NOMO-1 (cell line): Measurements from ENCODE around the gene CRHBP.
"Not testable (repeated sequence)": the region's sequence is repeated elsewhere in the genome, so short reads cannot be mapped to it uniquely, and the experiment has no call there.

Experiments
- DNase-seq, 2 experiments: peaks; one replicate each; lab custom pipeline; 2025; ENCODE audit not compliant: unreplicated experiment in 2 of 2; lab: John Stamatoyannopoulos, UW

CRHBP gene, protein sequence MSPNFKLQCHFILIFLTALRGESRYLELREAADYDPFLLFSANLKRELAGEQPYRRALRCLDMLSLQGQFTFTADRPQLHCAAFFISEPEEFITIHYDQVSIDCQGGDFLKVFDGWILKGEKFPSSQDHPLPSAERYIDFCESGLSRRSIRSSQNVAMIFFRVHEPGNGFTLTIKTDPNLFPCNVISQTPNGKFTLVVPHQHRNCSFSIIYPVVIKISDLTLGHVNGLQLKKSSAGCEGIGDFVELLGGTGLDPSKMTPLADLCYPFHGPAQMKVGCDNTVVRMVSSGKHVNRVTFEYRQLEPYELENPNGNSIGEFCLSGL

GRCh38 chr5:76952795-76953536 lies at the start of gene CRHBP:
Gene CRHBP (plus strand): TSS chr5:76953045. CDS start chr5:76953135, 90 bp downstream.
- DNase-seq: no peak

DNA sequence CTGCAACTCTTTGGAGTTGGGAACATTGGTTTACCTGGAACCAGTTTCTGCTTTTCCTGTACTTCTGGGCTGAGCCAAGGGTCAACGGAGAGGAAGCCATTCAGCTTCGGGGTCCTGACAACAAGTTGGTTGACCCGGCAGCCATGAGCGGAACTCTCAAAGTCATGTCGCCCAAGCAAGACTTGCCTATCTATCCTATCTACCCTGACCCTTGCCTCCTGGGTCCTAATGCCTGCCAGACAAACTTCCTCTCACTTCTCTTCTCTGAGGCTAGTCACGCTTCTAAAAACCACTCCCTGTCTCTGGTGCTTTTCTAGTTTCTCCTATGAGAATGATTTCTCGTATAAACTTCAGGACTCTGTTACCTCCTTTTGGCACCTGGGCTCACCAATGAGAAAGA lies 44.7 kb upstream of the CRHBP start:
- DNase-seq: no peak

GRCh38 chr5:76910344-76910933 lies 42.4 kb upstream of the CRHBP start:
- not testable (repeated sequence) for DNase-seq

DNA sequence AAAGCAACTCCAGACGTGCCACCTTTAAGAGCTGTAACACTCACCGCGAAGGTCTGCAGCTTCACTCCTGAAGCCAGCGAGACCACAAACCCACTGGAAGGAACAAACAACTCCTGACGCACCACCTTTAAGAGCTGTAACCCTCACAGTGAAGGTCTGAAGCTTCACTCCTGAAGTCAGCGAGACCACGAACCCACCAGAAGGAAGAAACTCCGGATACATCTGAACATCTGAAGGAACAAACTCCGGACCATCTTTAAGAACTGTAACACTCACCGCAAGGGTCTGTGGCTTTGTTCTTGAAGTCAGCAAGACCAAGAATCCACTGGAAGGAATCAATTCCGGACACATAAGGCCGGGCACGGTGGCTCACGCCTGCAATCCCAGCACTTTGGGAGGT lies 38.2 kb upstream of the CRHBP start:
- not testable (repeated sequence) for DNase-seq

DNA sequence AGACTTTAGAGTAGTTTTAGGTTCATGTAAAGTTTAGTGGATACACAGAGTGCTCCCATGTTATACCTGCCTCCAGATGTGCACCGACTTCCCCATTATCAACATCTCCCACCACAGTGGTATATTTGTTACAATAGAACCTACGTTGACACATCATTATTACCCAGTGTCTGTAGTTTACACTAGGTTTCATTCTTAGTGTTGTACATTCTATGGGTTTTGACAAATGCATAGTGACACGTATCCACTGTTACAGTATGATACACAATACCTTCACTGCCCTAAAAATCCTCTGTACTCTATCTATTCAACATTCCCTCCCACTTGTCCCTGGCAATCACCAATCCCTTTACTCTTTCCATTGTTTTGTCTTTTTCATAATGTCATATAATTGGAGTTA lies 34.3 kb upstream of the CRHBP start:
- DNase-seq: no peak

- no peak for DNase-seq
Measured at GRCh38 chr5:76920491-76920890, 32.4 kb upstream of the CRHBP start.

DNA sequence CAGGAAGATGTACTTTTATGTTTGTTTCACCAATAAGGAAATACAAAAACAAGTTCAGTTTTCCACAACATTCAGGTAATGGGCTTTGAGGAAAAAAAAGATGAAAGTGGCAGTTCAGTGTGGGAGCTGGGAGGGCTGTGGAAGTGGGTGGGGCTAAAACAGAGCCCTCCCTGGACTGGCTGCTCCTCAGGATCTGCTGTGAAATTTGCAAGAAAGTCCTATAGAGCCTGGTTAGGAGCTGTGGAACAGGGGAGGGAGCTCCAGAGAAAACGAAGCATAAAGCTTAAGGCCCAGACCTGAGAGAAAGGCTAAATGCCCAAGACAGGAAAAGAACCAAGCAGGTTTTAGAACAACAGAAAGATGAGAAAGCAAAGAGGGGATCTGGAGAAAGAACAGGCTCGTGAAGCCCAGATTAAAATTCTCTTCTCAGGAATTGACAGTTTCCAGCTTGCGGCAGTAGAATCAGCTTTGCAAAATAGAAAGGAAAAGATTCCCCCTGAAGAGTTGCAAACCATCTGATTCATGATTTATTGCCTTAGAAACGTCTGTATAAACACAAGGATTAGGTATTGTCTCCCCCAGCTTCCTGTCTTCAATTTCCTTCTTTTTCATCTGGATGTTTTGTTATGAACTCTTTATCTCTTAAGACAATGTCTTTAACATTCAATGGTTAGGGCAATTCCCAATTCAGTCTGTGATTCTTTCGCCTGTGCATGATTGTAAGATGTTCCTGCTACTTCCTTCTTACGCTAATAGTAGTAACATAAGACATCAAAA lies 26.3 kb upstream of the CRHBP start:
- no peak for DNase-seq

DNA sequence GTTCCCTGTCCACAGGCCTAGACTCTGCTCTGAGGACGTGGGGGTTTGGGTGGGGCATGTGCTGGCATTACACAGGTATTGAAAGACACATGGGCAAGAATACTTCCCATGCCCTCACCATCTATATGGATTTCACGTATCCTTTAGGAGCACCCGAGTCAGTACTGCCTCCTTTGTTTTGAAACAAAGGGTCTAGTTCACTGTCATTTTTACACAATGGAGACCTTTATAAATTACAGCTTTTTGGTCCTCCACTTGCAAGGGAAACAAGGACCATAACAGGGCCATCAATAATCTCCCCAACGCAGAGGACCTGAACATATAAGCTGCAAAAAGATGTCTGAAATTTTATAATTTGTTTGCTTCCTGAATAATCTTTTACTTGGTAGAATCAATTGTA lies 24.9 kb upstream of the CRHBP start:
- no peak for DNase-seq

DNA sequence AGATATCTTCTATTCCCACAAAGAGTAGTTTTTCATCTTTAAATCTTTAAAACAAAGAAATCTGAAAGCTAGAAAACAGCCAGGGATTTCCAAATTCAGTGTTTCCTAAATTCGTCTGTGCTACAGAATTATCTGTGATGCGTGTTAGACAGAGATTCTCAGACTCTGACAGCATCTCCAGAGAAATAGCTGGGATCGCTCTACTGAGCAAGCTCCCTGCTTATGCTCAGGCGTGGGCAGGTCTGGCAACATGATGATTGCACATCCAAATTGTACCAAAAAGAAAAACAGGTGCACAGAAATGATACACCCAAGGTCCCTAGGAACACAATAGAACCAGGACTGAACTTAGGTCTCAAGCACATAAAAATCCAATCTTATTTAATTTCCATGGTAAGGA lies 22.8 kb upstream of the CRHBP start:
- no peak for DNase-seq

- DNase-seq: no peak
Measured at GRCh38 chr5:76938177-76938576, 14.7 kb upstream of the CRHBP start.

- DNase-seq: no peak
Measured at GRCh38 chr5:76941000-76941399, 11.8 kb upstream of the CRHBP start.

GRCh38 chr5:76941442-76941841 lies 11.4 kb upstream of the CRHBP start:
- DNase-seq: no peak

DNA sequence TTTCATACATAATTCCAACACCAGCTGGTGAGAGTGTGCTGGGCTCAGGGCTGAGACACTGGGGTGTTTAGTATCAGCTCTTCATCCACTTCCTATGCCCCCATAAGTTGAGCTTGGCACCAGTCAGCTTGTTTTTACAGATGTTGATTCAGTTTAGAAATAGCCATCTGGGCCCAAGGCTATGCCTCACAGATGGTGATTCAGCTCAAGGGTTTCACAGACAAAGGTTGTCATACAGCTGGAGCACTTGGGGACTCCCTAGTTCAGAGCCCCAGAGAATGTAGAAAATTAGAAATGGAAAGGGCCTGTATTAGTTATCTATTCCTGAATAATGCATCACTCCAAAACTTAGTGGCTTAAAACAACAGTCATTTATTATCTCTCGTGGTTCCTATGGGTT lies 10.3 kb upstream of the CRHBP start:
- no peak for DNase-seq

DNA sequence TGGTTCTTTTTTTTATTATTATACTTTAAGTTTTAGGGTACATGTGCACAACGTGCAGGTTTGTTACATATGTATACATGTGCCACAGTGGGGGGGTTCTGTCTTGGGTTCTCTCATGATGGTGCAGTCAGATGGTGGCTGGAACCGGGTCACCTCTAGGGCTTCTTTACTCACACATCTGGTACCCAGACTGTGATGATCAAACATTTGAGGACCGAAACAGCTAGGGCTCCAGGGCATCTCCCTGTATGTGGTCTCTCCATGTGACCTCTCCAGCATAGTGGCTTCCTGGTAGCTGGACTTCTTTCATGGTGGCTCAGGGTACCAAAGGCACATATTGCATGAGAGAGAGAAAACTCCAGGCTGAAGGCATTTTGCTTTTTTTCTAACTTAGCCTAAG lies 9.8 kb upstream of the CRHBP start:
- DNase-seq: no peak

GRCh38 chr5:76944638-76945037 lies 8.2 kb upstream of the CRHBP start:
- DNase-seq: no peak

DNA sequence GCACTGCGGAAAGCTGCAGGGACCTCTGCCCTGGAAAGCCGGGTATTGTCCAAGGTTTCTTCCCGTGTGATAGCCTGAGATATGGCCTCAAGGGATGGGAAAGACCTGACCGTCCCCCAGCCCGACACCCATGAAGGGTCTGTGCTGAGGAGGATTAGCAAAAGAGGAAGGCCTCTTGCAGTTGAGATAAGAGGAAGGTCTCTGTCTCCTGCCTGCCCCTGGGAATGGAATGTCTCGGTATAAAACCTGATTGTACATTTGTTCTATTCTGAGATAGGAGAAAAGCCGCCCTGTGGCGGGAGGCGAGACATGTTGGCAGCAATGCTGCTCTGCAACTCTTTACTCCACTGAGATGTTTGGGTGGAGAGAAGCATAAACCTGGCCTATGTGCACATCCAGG lies 7.6 kb upstream of the CRHBP start:
- not testable (repeated sequence) for DNase-seq

DNA sequence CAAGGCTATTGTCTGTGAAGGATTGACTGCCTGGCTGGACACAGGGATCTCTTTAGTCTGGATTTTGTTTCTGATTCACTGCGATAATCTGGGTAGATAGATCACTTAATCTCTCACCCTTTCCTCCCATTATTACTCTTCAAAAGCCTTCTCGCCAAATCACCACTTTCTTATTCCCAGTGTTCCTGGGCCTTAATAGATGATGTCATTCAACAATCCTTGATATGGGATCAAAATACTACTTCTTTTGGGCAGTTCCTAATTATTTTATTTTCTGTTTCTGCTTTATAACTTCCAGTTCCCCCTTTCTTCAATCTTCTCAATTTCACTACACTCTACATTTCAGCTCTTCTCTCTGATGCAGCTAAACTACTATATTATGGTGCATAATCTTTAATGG lies 6.8 kb upstream of the CRHBP start:
- no peak for DNase-seq

DNA sequence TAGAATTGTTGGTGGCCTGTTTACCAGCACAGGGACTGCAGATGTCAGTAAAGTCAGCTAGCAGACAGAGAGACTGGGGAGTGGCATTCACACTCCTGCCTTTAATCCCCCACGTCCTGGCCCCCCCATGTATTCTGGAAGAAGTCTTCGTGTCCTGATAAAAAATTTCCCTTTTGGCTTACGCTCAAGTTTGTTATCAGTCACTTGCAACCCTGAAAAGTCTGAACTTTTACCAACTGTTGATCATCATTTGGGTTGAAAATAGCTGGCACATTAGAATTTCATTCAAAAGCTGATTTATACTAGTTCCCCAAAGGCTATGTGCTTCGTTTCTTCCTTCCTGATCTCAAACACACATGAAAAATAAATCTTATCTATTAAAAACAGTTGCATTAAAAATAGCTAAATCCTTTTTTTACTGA lies 5.8 kb upstream of the CRHBP start:
- DNase-seq: no peak

- no peak for DNase-seq
Measured at GRCh38 chr5:76953551-76954382, 922 bp downstream of the CRHBP start.

DNA sequence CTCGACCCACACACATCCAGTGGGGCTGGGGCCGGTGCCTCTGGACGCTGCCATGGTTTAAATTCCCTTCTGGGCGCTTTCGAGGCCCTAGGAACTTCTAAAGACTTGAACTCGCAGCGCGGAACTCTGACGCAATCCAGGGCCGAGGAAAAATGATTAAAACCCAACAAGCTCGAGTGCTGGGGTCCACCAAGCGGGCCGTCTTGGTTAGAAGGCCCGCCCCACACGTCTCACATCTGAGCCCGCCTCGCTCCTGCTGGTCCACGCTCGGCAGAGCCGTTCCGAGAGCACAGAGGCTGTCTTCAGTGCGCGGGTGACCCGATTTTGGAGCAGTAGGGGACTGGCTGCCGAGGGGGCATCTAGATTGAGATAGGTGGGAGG lies 1.5 kb downstream of the CRHBP start:
- no peak for DNase-seq
